D721Med (cell line): ENCODE data around the gene MTARC2.

ENCODE experiments used
- DNase-seq: peaks from one replicate; pipeline ENCODE4 v3.0.0; 2011; ENCODE audit warnings: low spot score; ENCODE audit not compliant: insufficient read length
- FAIRE-seq: peaks from 2 replicates; lab custom pipeline; 2011; peaks lifted over from hg19 to GRCh38; lab: Jason Lieb, UNC
- CTCF ChIP-seq: IDR thresholded peaks from 2 replicates; pipeline ENCODE4 v1.5.1; 2012; ENCODE audit warnings: mild to moderate bottlenecking, control low read depth; ENCODE audit not compliant: insufficient read depth; ENCODE audit errors: missing control alignments

Gene MTARC2

GRCh38 chr1:220784751-220785150 is 36.6 kb downstream of the MTARC2 start:
- no peak for DNase-seq
- no peak for FAIRE-seq
- TF ChIP-seq CTCF = no peak

- DNase-seq (no peak), FAIRE-seq (no peak)
- no peak for TF ChIP-seq CTCF
These were observed 37.3 kb downstream of the MTARC2 start for GRCh38 chr1:220785166-220786056.

- FAIRE-seq = no peak
- TF ChIP-seq CTCF = no peak
- no peak for DNase-seq
These were observed 37.9 kb downstream of the MTARC2 start for GRCh38 chr1:220786057-220786336.

GRCh38 chr1:220786337-220787068 is 38.4 kb downstream of the MTARC2 start, which contains the start of gene MTARC1:
Gene MTARC1, plus strand, starts transcription at chr1:220786913. Its CDS starts 32 bp downstream, at chr1:220786945.
- no peak for FAIRE-seq
- TF ChIP-seq CTCF = no peak

GRCh38 chr1:220787069-220787619 is 39.0 kb downstream of the MTARC2 start:
- FAIRE-seq (peak; percentile 25), DNase-seq (peak; percentile 50)
- TF ChIP-seq CTCF = no peak

More at GRCh38 chr1:220786337-220787068, 38.4 kb downstream of the MTARC2 start, which contains the start of gene MTARC1:
- DNase-seq = peak; percentile 56

GRCh38 chr1:220788900-220789299 is 40.8 kb downstream of the MTARC2 start:
- no peak for TF ChIP-seq CTCF
- no peak for FAIRE-seq
- DNase-seq = no peak
